ENCODE measurements around the gene MRPL49. TPM values are rescaled to one million over a fixed set of nuclear protein-coding genes. Genes with fewer than 3 reads are reported as not detected.

The MRPL49 gene
- total and polyA plus RNA-seq, 2 of the 13 experiments (the other 11 are each of a cell fraction or from before 2014, with no cell fraction given), result 39.2 to 53.3 TPM

- TF ChIP-seq ZNF407 (CRISPR knock-in tag; IDR thresholded peaks at IDR 0.05; ENCODE audit: not compliant biosample characterization), result no peak
- no peak for TF ChIP-seq ZNF264 (CRISPR knock-in tag; IDR thresholded peaks at IDR 0.05)
- no peak for TF ChIP-seq RORA (CRISPR knock-in tag; IDR thresholded peaks at IDR 0.05)
- no peak for TF ChIP-seq ZNF260 (CRISPR knock-in tag; IDR thresholded peaks at IDR 0.05; ENCODE audit: borderline replicate concordance, low read depth)
- no peak for TF ChIP-seq EP300 (IDR thresholded peaks at IDR 0.05; ENCODE audit: low read depth in 2 of 2, low read length in 2 of 2)
- no peak for TF ChIP-seq EP300 (CRISPR knock-in tag; IDR thresholded peaks at IDR 0.05; ENCODE audit: borderline replicate concordance)
- TF ChIP-seq HOXA9 (CRISPR knock-in tag; IDR thresholded peaks at IDR 0.05; ENCODE audit: borderline replicate concordance), result 0 out of 2 replicates have a peak, but pooled peaks have one; percentile 25
- TF ChIP-seq GPN1 (CRISPR knock-in tag; IDR thresholded peaks at IDR 0.05; ENCODE audit: borderline replicate concordance), result no peak
- no peak for TF ChIP-seq PCBP1 (IDR thresholded peaks at IDR 0.05; ENCODE audit: borderline replicate concordance, low read depth, low read length)
- no peak for TF ChIP-seq ZNF17 (CRISPR knock-in tag; IDR thresholded peaks at IDR 0.05)
- 0 out of 2 replicates have a peak, but pooled peaks have one; percentile 1 for TF ChIP-seq BRF2 (CRISPR knock-in tag; IDR thresholded peaks at IDR 0.05)
- TF ChIP-seq TCF12 (IDR thresholded peaks at IDR 0.05), result no peak
- TF ChIP-seq TCF12 (CRISPR knock-in tag; IDR thresholded peaks at IDR 0.05), result no peak
- no peak for TF ChIP-seq ZNF543 (CRISPR knock-in tag; IDR thresholded peaks at IDR 0.05)
- TF ChIP-seq ZNF263 (CRISPR knock-in tag; IDR thresholded peaks at IDR 0.05), result no peak
- no peak for TF ChIP-seq REST (IDR thresholded peaks at IDR 0.05; ENCODE audit: borderline replicate concordance in 1 of 2, low read depth in 1 of 2, low read length in 2 of 2)
- TF ChIP-seq ZNF772 (CRISPR knock-in tag; IDR thresholded peaks at IDR 0.05), result no peak
- TF ChIP-seq ZNF780A (CRISPR knock-in tag; IDR thresholded peaks at IDR 0.05), result 0 out of 2 replicates have a peak, but pooled peaks have one; percentile 68
Observed at GRCh38 chr11:65133724-65134123, 11.6 kb downstream of the MRPL49 start (continued).

Measured in HepG2 (cell line).